HepG2 (cell line): ENCODE data around the gene CDH23. TPM values are rescaled to one million over a fixed set of nuclear protein-coding genes. Genes with fewer than 3 reads are reported as not detected.
A peak's percentile ranks its signal among the peaks of the same experiment; 100 is the strongest.

Source experiments
- BCLAF1 ChIP-seq: fragments of 450-650 bp; IDR thresholded peaks from 2 replicates; pipeline ENCODE4 v1.6.1; 2017; ENCODE audit warnings: mild to moderate bottlenecking
- CTCF ChIP-seq: sonication (generic); formaldehyde crosslinking; IDR thresholded peaks from 2 replicates; pipeline ENCODE4 v1.5.0; 2020; ENCODE audit warnings: mild to moderate bottlenecking, missing genetic modification reagents, moderate library complexity
- HBP1 ChIP-seq: IDR thresholded peaks from 2 replicates; pipeline ENCODE4 v1.6.1; 2016; ENCODE audit warnings: low read depth, control low read depth
- HIVEP1 ChIP-seq: sonication (generic); formaldehyde crosslinking; IDR thresholded peaks from 2 replicates; pipeline ENCODE4 v1.4.0; 2020; ENCODE audit warnings: mild to moderate bottlenecking, missing genetic modification reagents
- KAT7 ChIP-seq: IDR thresholded peaks from 2 replicates; pipeline ENCODE4 v1.6.1; 2018; ENCODE audit warnings: borderline replicate concordance, missing compliant biosample characterization
- KDM3A ChIP-seq: IDR thresholded peaks from 2 replicates; pipeline ENCODE4 v1.6.1; 2018; ENCODE audit warnings: low read depth, missing compliant biosample characterization
- KDM5B ChIP-seq: sonication (generic); formaldehyde crosslinking; IDR thresholded peaks from 2 replicates; pipeline ENCODE4 v1.4.0; 2020; ENCODE audit warnings: missing genetic modification reagents, mild to moderate bottlenecking, borderline replicate concordance
- PAX8 ChIP-seq: sonication (generic); formaldehyde crosslinking; IDR thresholded peaks from 2 replicates; pipeline ENCODE4 v1.8.0; 2022; ENCODE audit warnings: mild to moderate bottlenecking, missing genetic modification reagents, borderline replicate concordance
- RBM39 ChIP-seq: fragments of 200-400 bp; formaldehyde crosslinking; IDR thresholded peaks from one replicate; pipeline ENCODE4 v1.6.1; 2018; ENCODE audit warnings: antibody characterized with exemption, mild to moderate bottlenecking, low read depth, low read length; ENCODE audit not compliant: poor library complexity, severe bottlenecking
- SALL1 ChIP-seq: sonication (generic); formaldehyde crosslinking; IDR thresholded peaks from 2 replicates; pipeline ENCODE4 v1.8.0; 2022; ENCODE audit warnings: mild to moderate bottlenecking, missing genetic modification reagents
- TBX3 ChIP-seq: fragments of 450-650 bp; IDR thresholded peaks from 2 replicates; pipeline ENCODE4 v1.6.1; 2017; ENCODE audit warnings: antibody characterized with exemption, mild to moderate bottlenecking, inconsistent platforms, borderline replicate concordance
- TRIM22 ChIP-seq: fragments of 450-650 bp; IDR thresholded peaks from 2 replicates; pipeline ENCODE4 v1.6.1; 2017
- ZBTB8A ChIP-seq: sonication (generic); formaldehyde crosslinking; IDR thresholded peaks from 2 replicates; pipeline ENCODE4 v1.4.0; 2020; ENCODE audit warnings: mild to moderate bottlenecking, low read depth, missing genetic modification reagents, borderline replicate concordance
- ZKSCAN5 ChIP-seq: sonication (generic); formaldehyde crosslinking; IDR thresholded peaks from 2 replicates; pipeline ENCODE4 v1.5.1; 2020; ENCODE audit warnings: mild to moderate bottlenecking, missing genetic modification reagents
- ZNF121 ChIP-seq: sonication (generic); formaldehyde crosslinking; IDR thresholded peaks from 2 replicates; pipeline ENCODE4 v1.5.0; 2020; ENCODE audit warnings: mild to moderate bottlenecking, missing genetic modification reagents
- ZNF317 ChIP-seq: sonication (generic); formaldehyde crosslinking; IDR thresholded peaks from 2 replicates; pipeline ENCODE4 v1.5.0; 2020; ENCODE audit warnings: mild to moderate bottlenecking, missing genetic modification reagents
- ZNF543 ChIP-seq: sonication (generic); formaldehyde crosslinking; IDR thresholded peaks from 2 replicates; pipeline ENCODE4 v1.4.0; 2020; ENCODE audit warnings: mild to moderate bottlenecking, missing genetic modification reagents
- ZNF687 ChIP-seq: sonication (generic); formaldehyde crosslinking; IDR thresholded peaks from 2 replicates; pipeline ENCODE4 v1.5.1; 2020; ENCODE audit warnings: mild to moderate bottlenecking, missing genetic modification reagents, moderate library complexity
- polyA plus RNA-seq, 8 experiments: library from polyadenylated mRNA; depleted of rRNA in 3 of 8; stranded (reverse) in 7 of 8; unstranded in 1 of 8; fragments of >200 nt; fragmentation: Illumina TruSeq in 4 of 8; extraction: Trizol in 4 of 8; gene quantifications; 2 replicates each; pipeline versions ENCODE4 v1.2.1 to v1.2.3, GENCODE V29; 2011 to 2016; ENCODE audit warnings: low read depth in 4 of 8, missing spikeins in 1 of 8, mixed read lengths in 1 of 8; ENCODE audit not compliant: insufficient read depth in 1 of 8
- total RNA-seq, 5 experiments: library from RNA; depleted of rRNA; stranded (reverse); fragments of >200 nt; fragmentation: Illumina TruSeq; extraction: Trizol; gene quantifications; 2 replicates each; pipeline ENCODE4 v1.2.3, GENCODE V29; 2016; ENCODE audit warnings: low read depth in 1 of 5

Gene CDH23
- total and polyA plus RNA-seq, 2 of the 13 experiments (the other 11 are each of a cell fraction or from before 2014, with no cell fraction given): 0.13 TPM; not detected in 1

- TF ChIP-seq TRIM22 (no peak), TBX3 (no peak), HIVEP1 (CRISPR knock-in tag) (no peak), KAT7 (no peak), ZNF543 (CRISPR knock-in tag) (no peak), ZNF687 (CRISPR knock-in tag) (no peak; the same call in 1 of the 2 replicates), KDM3A (CRISPR knock-in tag) (no peak), ZBTB8A (no peak), KDM5B (CRISPR knock-in tag) (no peak), ZKSCAN5 (no peak), PAX8 (CRISPR knock-in tag) (no peak), BCLAF1 (no peak), HBP1 (CRISPR knock-in tag) (no peak), ZNF317 (0 out of 2 replicates have a peak, but pooled peaks have one; percentile 28), RBM39 (no peak), CTCF (CRISPR knock-in tag) (peak; percentile 73), ZNF121 (CRISPR knock-in tag) (no peak), SALL1 (CRISPR knock-in tag) (peak; percentile 4; the same call in 1 of the 2 replicates)
These were observed 440.5 kb downstream of the CDH23 start (continued) for GRCh38 chr10:71837098-71837827.
